GM10266 (cell line): ENCODE measurements around the gene LAD1.

Experiments
- DNase-seq: peaks from one replicate; pipeline ENCODE4 v3.0.0; 2012; ENCODE audit errors: extremely low spot score
- TF ChIP-seq, protein P1 (sequence below): IDR thresholded peaks from 2 replicates; pipeline ENCODE4 v1.5.1; 2012; ENCODE audit warnings: mild to moderate bottlenecking, low read depth; ENCODE audit not compliant: control insufficient read depth, insufficient read depth; ENCODE audit errors: missing control alignments

Gene LAD1

DNA sequence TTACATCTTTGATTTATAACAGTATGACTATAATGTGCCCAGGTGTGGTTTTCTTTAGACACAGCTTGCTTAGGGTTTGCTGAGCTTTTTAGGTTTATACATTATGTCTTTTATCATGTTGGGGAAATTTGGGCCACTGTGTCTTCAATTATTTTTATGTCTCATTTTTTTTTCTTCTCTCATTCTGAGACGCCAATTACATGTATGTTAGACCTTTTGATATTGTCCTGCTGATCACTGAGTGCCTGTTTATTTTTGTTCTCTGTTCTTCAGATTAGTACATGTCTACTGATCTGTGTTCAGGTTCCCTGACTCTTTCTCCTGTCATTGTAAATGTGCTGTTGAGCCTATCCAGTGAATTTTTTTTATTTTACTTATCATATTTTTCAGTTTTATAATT is 57.7 kb downstream of the LAD1 start:
- TF ChIP-seq, protein P1, sequence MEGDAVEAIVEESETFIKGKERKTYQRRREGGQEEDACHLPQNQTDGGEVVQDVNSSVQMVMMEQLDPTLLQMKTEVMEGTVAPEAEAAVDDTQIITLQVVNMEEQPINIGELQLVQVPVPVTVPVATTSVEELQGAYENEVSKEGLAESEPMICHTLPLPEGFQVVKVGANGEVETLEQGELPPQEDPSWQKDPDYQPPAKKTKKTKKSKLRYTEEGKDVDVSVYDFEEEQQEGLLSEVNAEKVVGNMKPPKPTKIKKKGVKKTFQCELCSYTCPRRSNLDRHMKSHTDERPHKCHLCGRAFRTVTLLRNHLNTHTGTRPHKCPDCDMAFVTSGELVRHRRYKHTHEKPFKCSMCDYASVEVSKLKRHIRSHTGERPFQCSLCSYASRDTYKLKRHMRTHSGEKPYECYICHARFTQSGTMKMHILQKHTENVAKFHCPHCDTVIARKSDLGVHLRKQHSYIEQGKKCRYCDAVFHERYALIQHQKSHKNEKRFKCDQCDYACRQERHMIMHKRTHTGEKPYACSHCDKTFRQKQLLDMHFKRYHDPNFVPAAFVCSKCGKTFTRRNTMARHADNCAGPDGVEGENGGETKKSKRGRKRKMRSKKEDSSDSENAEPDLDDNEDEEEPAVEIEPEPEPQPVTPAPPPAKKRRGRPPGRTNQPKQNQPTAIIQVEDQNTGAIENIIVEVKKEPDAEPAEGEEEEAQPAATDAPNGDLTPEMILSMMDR, result no peak
- no peak for DNase-seq

DNA sequence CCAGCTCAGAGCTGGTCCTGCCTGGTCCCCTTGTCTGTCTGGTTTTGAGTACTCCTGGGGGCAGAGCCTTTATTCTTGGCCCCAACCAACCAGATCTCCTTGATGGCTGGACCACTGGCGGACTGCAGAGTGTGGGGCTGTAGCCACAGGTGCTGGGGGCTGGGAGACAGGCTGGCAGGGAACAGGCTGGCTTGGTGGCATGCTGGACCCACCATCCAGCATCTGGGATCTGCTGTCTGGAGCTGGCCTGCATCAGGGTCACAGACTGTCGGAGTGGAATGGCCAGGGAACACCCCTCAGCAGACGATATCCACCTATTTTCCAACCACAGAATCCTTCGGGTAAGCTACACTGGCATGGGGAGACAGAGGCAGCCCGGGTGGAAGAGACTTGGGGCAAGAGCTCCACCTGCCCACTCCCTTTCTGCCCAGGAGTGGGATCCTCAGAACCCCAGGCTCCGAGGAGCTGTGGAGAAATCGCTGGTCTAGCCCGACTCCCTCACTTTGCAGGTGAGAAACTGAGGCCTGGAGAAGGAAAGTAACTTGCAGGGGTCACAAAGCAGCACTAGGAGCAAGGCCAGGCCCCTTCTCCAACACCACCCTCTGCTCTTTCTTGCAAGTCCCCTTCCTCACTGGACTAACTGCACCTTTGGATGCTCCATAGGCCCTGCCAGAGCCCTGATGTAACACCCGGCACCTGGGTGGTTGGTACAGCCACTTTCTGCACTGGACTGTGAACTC is 62.2 kb downstream of the LAD1 start:
- TF ChIP-seq, protein P1, result no peak
- no peak for DNase-seq

DNA sequence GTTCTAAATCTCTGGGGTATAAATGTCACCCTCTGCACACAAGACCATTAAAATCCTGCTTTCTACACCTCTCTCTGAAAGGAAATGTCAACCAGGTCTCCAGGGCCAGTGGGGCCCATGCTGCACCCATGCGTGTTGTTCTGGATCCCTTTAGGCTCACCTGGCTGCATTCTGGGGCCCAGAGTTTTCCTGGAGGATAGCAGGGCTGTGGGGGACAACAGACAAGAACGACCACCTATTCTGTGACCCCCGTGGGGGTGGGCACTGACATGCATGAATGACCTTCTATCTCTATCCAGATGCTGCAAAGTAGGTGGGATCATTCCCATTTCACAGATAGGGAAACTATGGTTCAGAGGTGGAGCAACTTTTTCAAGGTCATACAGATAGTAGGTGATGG is 63.2 kb downstream of the LAD1 start:
- TF ChIP-seq, protein P1, result no peak

DNA sequence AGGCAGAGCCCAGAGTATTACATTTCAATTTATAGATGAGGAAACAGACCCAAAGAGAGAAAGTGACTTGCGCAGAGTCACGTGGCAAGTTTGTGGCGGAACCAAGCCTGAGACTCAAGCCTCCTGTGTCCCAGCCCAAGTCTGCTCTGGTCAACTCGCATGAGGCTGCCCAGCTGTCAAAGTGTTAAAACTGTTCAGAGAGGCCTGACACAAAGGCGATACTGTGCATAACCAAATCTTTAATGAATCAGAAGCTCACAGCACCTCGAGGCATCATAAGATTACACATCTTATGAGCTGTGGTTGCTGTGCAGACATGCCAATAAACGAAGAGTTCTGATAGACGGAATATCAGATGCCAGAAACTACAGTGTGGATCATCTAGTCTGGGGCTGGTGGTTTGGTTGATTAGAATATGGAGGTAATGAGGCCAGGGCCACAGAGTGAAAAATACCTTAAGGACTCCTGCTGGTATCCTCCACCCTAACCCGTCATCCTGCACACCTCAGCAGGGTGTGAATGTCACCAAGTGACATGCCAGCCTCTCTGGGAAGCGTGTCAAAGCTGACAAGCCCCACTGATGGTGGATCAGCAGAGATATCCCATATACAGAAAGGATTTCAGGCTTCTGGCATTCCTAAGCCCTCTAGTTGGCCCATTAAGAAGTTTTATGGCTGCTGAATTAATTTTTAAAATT is 63.8 kb downstream of the LAD1 start:
- DNase-seq, result no peak
- TF ChIP-seq, protein P1, result no peak

More for the DNA sequence above, 63.2 kb downstream of the LAD1 start:
- DNase-seq, result no peak

DNA sequence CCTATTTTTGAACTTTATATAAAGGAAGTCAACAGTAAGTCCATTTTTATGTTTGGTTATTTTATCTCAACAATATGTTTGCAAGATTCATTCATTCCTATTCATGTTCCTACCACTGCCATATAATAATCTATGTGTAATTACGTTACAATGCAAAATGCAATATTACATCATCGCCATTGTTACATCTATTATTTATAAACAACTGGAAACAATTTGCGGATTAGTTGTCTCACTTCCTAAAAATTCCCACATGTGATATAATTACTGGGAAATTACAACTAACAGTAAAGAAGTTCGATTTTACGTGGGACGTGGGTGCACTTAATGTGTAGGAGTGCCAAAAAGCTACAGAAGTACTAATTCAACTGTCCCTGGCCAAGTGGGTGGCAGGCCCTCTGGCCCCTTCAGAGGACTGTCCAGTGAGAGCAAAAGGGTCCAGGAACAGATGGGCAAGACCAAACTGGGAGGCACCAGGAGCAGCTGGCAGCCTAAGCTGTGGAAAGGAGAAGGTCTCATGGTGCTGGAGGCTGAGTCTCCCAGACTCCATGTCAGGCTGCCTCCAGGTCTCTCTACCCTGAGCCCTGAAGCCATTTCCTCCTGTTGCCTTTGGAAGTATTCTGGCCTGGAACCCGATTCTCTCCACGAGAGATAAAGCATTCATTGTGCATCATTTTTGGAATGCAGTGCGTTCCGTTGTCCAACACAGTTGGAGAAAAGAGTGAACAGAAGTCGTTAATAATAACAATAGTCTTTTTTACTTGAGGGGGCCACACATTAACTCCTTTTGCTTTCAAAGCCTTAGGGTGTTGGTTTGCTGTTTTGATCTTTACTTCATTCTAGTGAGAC is 64.6 kb downstream of the LAD1 start:
- TF ChIP-seq, protein P1, result no peak
- no peak for DNase-seq

DNA sequence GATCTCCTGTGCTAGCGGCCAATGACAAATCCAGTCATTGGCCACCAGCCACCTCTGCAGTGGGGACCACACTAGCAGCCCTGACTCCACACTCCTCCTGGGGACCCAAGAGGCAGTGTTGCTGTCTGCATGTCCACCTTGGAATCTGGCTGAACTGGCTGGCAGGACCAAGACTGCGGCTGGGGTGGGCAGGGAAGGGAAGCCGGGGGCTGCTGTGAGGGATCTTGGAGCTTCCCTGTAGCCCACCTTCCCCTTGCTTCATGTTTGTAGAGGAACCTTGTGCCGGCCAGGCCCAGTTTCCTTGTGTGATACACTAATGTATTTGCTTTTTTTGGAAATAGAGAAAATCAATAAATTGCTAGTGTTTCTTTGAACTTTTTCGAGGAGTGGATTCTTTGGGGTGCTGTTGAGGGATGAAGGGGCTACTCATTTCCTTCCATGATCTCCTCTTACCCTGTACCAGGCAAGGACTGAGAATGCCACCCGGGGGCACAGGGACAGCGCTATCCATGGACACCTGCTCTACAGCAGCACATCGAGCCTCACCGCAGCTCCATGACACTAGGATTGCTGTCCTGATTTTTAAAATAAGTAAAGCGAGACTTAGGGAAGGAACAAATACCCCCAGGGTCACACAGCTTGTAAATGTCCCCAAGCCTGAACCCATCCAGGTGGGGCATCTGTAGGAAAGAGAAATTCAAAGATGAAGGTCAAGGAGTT is 66.3 kb downstream of the LAD1 start:
- TF ChIP-seq, protein P1, result no peak
- no peak for DNase-seq
